ENCODE measurements around the gene CCDC14. TPM values are rescaled to one million over a fixed set of nuclear protein-coding genes. Genes with fewer than 3 reads are reported as not detected.

The CCDC14 gene
- total RNA-seq, 3 donors from 2014 or later (not counting 1 experiment from before 2014, with no cell fraction given), result 34.7 to 38.5 (median 37.8) TPM

- Histone ChIP-seq H3K36me3 (ENCODE audit: control insufficient read depth, insufficient read depth, low read length) (peaks cover 31% of the 10 kb centered on the region), H3K9me3 (ENCODE audit: control insufficient read depth, insufficient read depth, low read length) (no peaks in the 10 kb centered on the region), H3K27ac (ENCODE audit: low read length) (no peak overlapping the region), H3K27me3 (ENCODE audit: control insufficient read depth, insufficient read depth, low read length) (no peaks in the 10 kb centered on the region), H3K4me3 (ENCODE audit: low read length) (no peak overlapping the region), H3K4me1 (ENCODE audit: control insufficient read depth, insufficient read depth, low read length) (no peaks in the 10 kb centered on the region)
- ATAC-seq (no peak), DNase-seq (no peak)
- H3K4me1 Mint-ChIP-seq, result no peaks in the 10 kb centered on the region
- intact Hi-C loops (cut with micrococcal nuclease), result no loop called here
- no peak for TF ChIP-seq CTCF (IDR thresholded peaks at IDR 0.05)
- H3K9me3 Mint-ChIP-seq, result no peaks in the 10 kb centered on the region
- WGBS (ENCODE audit: insufficient coverage), result 97% methylated on average over 1 of the region's 2 CpGs
- no peaks in the 10 kb centered on the region for H3K27me3 Mint-ChIP-seq (ENCODE audit: low read depth in 2 of 2)
- no peaks in the 10 kb centered on the region for H3K36me3 Mint-ChIP-seq
- H3K4me3 Mint-ChIP-seq, result no peak overlapping the region
- H3K27ac Mint-ChIP-seq, result no peak overlapping the region
Measured at GRCh38 chr3:123949641-123950040, 11.4 kb downstream of the CCDC14 start.

GRCh38 chr3:123948449-123948848 is 12.6 kb downstream of the CCDC14 start:
- no peak for DNase-seq
- ATAC-seq, result no peak
- Mint-ChIP-seq H3K36me3 (peaks cover 3% of the 10 kb centered on the region), H3K4me3 (no peak overlapping the region), H3K9me3 (no peaks in the 10 kb centered on the region), H3K4me1 (no peaks in the 10 kb centered on the region), H3K27me3 (ENCODE audit: low read depth in 2 of 2) (no peaks in the 10 kb centered on the region), H3K27ac (no peak overlapping the region)
- Histone ChIP-seq H3K36me3 (ENCODE audit: control insufficient read depth, insufficient read depth, low read length) (peaks cover 41% of the 10 kb centered on the region), H3K9me3 (ENCODE audit: control insufficient read depth, insufficient read depth, low read length) (no peaks in the 10 kb centered on the region), H3K27ac (ENCODE audit: low read length) (no peak overlapping the region), H3K4me3 (ENCODE audit: low read length) (no peak overlapping the region), H3K27me3 (ENCODE audit: control insufficient read depth, insufficient read depth, low read length) (no peaks in the 10 kb centered on the region), H3K4me1 (ENCODE audit: control insufficient read depth, insufficient read depth, low read length) (no peaks in the 10 kb centered on the region)
- 96% methylated on average over 9 of the region's 9 CpGs for WGBS (ENCODE audit: insufficient coverage)
- no peak for TF ChIP-seq CTCF (IDR thresholded peaks at IDR 0.05)
- intact Hi-C loops (cut with micrococcal nuclease), result no loop called here

- H3K4me3 Mint-ChIP-seq, result no peak overlapping the region
- peaks cover 7% of the 10 kb centered on the region for H3K36me3 Mint-ChIP-seq
- intact Hi-C loops (cut with micrococcal nuclease), result no loop called here
Measured at GRCh38 chr3:123947482-123947881, 13.5 kb downstream of the CCDC14 start.

More at GRCh38 chr3:123947482-123947881, 13.5 kb downstream of the CCDC14 start:
- Histone ChIP-seq H3K9me3 (ENCODE audit: control insufficient read depth, insufficient read depth, low read length) (no peaks in the 10 kb centered on the region), H3K27ac (ENCODE audit: low read length) (no peak overlapping the region), H3K4me1 (ENCODE audit: control insufficient read depth, insufficient read depth, low read length) (no peaks in the 10 kb centered on the region), H3K27me3 (ENCODE audit: control insufficient read depth, insufficient read depth, low read length) (no peaks in the 10 kb centered on the region), H3K36me3 (ENCODE audit: control insufficient read depth, insufficient read depth, low read length) (peaks cover 32% of the 10 kb centered on the region), H3K4me3 (ENCODE audit: low read length) (no peak overlapping the region)
- H3K9me3 Mint-ChIP-seq, result no peaks in the 10 kb centered on the region
- ATAC-seq (no peak), DNase-seq (no peak)
- no peaks in the 10 kb centered on the region for H3K4me1 Mint-ChIP-seq
- no peak overlapping the region for H3K27ac Mint-ChIP-seq
- H3K27me3 Mint-ChIP-seq (ENCODE audit: low read depth in 2 of 2), result no peaks in the 10 kb centered on the region
- TF ChIP-seq CTCF (IDR thresholded peaks at IDR 0.05), result no peak
